Measurements from ENCODE around the gene PPARG.
A peak's percentile ranks its signal among the peaks of the same experiment; 100 is the strongest.
"Not testable (repeated sequence)": the region's sequence is repeated elsewhere in the genome, so short reads cannot be mapped to it uniquely, and the experiment has no call there.

Gene PPARG

GRCh38 chr3:12477256-12477655, 188.4 kb downstream of the PPARG start:
- Histone ChIP-seq H3K9ac (ENCODE audit: low read length) (no peak overlapping the region), H3K79me2 (ENCODE audit: insufficient read depth, low read length) (no peaks in the 10 kb centered on the region), H4K20me1 (ENCODE audit: insufficient read depth, low read length) (no peaks in the 10 kb centered on the region), H2AFZ (ENCODE audit: low read length) (no peak overlapping the region), H3K36me3 (ENCODE audit: insufficient read depth, low read length) (no peaks in the 10 kb centered on the region), H3K27me3 (ENCODE audit: insufficient read depth, low read length) (no peaks in the 10 kb centered on the region), H3K4me1 (ENCODE audit: insufficient read depth, low read length, severe bottlenecking) (no peaks in the 10 kb centered on the region), H3K9me2 (ENCODE audit: low read depth, low read length) (no peaks in the 10 kb centered on the region), H3F3A (ENCODE audit: insufficient read depth, low read length) (no peaks in the 10 kb centered on the region), H3K4me3 (ENCODE audit: low read depth, low read length, poor library complexity, severe bottlenecking) (no peak overlapping the region), H3K27ac (ENCODE audit: low read depth, low read length, poor library complexity, severe bottlenecking) (no peak overlapping the region), H3K4me2 (ENCODE audit: low read length) (no peak overlapping the region), H3K9me3 (ENCODE audit: low read length) (no peaks in the 10 kb centered on the region)
- no peak for TF ChIP-seq CTCF (IDR thresholded peaks at IDR 0.05; ENCODE audit: low read length)
- no peak for TF ChIP-seq EZH2 (IDR thresholded peaks at IDR 0.05; ENCODE audit: borderline replicate concordance, low read length)

GRCh38 chr3:12478326-12478725, 189.5 kb downstream of the PPARG start:
- Histone ChIP-seq H3K79me2 (ENCODE audit: insufficient read depth, low read length) (no peaks in the 10 kb centered on the region), H3K4me3 (ENCODE audit: low read depth, low read length, poor library complexity, severe bottlenecking) (no peak overlapping the region), H3K27me3 (ENCODE audit: insufficient read depth, low read length) (no peaks in the 10 kb centered on the region), H3K36me3 (ENCODE audit: insufficient read depth, low read length) (no peaks in the 10 kb centered on the region), H3F3A (ENCODE audit: insufficient read depth, low read length) (no peaks in the 10 kb centered on the region), H3K9me2 (ENCODE audit: low read depth, low read length) (no peaks in the 10 kb centered on the region), H3K4me1 (ENCODE audit: insufficient read depth, low read length, severe bottlenecking) (peaks cover 2% of the 10 kb centered on the region), H3K27ac (ENCODE audit: low read depth, low read length, poor library complexity, severe bottlenecking) (no peak overlapping the region), H3K9me3 (ENCODE audit: low read length) (no peaks in the 10 kb centered on the region), H3K9ac (ENCODE audit: low read length) (no peak overlapping the region), H2AFZ (ENCODE audit: low read length) (no peak overlapping the region), H3K4me2 (ENCODE audit: low read length) (no peak overlapping the region), H4K20me1 (ENCODE audit: insufficient read depth, low read length) (no peaks in the 10 kb centered on the region)
- no peak for TF ChIP-seq CTCF (IDR thresholded peaks at IDR 0.05; ENCODE audit: low read length)
- no peak for TF ChIP-seq EZH2 (IDR thresholded peaks at IDR 0.05; ENCODE audit: borderline replicate concordance, low read length)

GRCh38 chr3:12479198-12479597, 190.3 kb downstream of the PPARG start:
- not testable (repeated sequence) for H3K27ac ChIP-seq (ENCODE audit: low read depth, low read length, poor library complexity, severe bottlenecking); H3K9ac ChIP-seq (ENCODE audit: low read length); H3K4me3 ChIP-seq (ENCODE audit: low read depth, low read length, poor library complexity, severe bottlenecking); H3F3A ChIP-seq (ENCODE audit: insufficient read depth, low read length); H3K4me2 ChIP-seq (ENCODE audit: low read length); H3K36me3 ChIP-seq (ENCODE audit: insufficient read depth, low read length); H3K79me2 ChIP-seq (ENCODE audit: insufficient read depth, low read length); H2AFZ ChIP-seq (ENCODE audit: low read length); H3K9me2 ChIP-seq (ENCODE audit: low read depth, low read length); H3K27me3 ChIP-seq (ENCODE audit: insufficient read depth, low read length); H4K20me1 ChIP-seq (ENCODE audit: insufficient read depth, low read length); H3K4me1 ChIP-seq (ENCODE audit: insufficient read depth, low read length, severe bottlenecking); H3K9me3 ChIP-seq (ENCODE audit: low read length)

- H3K9ac ChIP-seq (ENCODE audit: low read length): no peak overlapping the region
Measured at GRCh38 chr3:12479919-12480427, 191.1 kb downstream of the PPARG start.

More at GRCh38 chr3:12479919-12480427, 191.1 kb downstream of the PPARG start:
- Histone ChIP-seq H4K20me1 (ENCODE audit: insufficient read depth, low read length) (no peaks in the 10 kb centered on the region), H3K27ac (ENCODE audit: low read depth, low read length, poor library complexity, severe bottlenecking) (no peak overlapping the region), H3K4me2 (ENCODE audit: low read length) (no peak overlapping the region), H3K27me3 (ENCODE audit: insufficient read depth, low read length) (no peaks in the 10 kb centered on the region), H2AFZ (ENCODE audit: low read length) (no peak overlapping the region), H3K4me3 (ENCODE audit: low read depth, low read length, poor library complexity, severe bottlenecking) (no peak overlapping the region), H3K9me3 (ENCODE audit: low read length) (no peaks in the 10 kb centered on the region), H3K4me1 (ENCODE audit: insufficient read depth, low read length, severe bottlenecking) (peaks cover 10% of the 10 kb centered on the region), H3K36me3 (ENCODE audit: insufficient read depth, low read length) (no peaks in the 10 kb centered on the region), H3K79me2 (ENCODE audit: insufficient read depth, low read length) (no peaks in the 10 kb centered on the region), H3K9me2 (ENCODE audit: low read depth, low read length) (no peaks in the 10 kb centered on the region), H3F3A (ENCODE audit: insufficient read depth, low read length) (no peaks in the 10 kb centered on the region)
- no peak for TF ChIP-seq EZH2 (IDR thresholded peaks at IDR 0.05; ENCODE audit: borderline replicate concordance, low read length)
- TF ChIP-seq CTCF (IDR thresholded peaks at IDR 0.05; ENCODE audit: low read length): peak; percentile 76
